Measurements from ENCODE around the gene TP53I13. TPM values are rescaled to one million over a fixed set of nuclear protein-coding genes. Genes with fewer than 3 reads are reported as not detected.

The TP53I13 gene
- total and polyA plus RNA-seq, 2 of the 13 experiments (the other 11 are each of a cell fraction or from before 2014, with no cell fraction given) = 16.9 to 25.7 TPM

- TF ChIP-seq, protein P1, sequence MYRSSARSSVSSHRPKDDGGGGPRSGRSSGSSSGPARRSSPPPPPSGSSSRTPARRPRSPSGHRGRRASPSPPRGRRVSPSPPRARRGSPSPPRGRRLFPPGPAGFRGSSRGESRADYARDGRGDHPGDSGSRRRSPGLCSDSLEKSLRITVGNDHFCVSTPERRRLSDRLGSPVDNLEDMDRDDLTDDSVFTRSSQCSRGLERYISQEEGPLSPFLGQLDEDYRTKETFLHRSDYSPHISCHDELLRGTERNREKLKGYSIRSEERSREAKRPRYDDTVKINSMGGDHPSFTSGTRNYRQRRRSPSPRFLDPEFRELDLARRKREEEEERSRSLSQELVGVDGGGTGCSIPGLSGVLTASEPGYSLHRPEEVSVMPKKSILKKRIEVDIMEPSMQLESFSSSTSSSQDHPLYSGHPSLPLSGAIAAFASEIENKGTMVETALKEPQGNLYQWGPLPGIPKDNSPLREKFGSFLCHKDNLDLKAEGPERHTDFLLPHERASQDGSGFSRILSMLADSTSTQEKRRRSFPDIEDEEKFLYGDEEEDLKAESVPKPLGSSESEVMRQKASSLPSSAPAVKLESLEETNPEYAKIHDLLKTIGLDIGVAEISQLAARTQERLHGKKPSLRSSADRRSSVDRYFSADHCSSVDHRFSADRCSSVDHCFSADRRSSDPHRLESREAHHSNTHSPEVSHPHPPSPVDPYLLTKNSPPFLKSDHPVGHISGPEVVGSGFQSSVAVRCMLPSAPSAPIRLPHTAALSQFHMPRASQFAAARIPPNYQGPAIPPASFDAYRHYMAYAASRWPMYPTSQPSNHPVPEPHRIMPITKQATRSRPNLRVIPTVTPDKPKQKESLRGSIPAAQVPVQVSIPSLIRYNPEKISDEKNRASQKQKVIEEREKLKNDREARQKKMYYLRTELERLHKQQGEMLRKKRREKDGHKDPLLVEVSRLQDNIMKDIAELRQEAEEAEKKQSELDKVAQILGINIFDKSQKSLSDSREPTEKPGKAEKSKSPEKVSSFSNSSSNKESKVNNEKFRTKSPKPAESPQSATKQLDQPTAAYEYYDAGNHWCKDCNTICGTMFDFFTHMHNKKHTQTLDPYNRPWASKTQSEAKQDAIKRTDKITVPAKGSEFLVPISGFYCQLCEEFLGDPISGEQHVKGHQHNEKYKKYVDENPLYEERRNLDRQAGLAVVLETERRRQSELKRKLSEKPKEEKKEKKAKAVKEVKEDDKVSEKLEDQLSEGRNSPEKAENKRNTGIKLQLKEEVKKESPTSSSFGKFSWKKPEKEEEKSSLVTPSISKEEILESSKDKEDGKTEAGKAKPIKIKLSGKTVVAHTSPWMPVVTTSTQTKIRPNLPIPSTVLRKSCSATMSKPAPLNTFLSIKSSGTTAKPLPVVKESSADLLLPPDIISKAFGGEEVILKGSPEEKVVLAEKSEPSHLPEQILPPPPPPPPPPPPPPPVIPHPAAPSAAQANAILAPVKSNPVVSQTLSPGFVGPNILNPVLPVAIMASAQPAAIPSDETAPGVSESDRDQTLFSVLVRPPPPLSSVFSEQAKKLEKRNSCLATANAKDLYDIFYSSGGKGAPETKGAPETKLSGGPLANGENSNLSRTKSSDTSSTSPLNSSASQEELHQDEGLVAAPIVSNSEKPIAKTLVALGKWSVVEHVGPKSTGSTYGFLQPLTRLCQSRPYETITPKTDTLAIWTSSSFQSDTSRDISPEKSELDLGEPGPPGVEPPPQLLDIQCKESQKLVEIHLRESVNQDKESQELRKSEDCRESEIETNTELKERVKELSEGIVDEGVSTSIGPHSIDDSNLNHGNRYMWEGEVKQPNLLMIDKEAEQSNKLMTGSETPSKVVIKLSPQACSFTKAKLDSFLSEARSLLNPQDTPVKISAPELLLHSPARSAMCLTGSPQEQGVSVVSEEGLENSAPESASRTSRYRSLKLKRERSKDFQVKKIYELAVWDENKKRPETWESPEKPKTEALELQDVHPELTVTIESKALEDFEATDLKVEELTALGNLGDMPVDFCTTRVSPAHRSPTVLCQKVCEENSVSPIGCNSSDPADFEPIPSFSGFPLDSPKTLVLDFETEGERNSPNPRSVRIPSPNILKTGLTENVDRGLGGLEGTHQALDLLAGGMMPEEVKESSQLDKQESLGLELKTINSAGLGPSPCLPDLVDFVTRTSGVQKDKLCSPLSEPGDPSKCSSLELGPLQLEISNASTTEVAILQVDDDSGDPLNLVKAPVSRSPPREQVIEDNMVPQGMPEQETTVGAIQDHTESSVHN (CRISPR knock-in tag; IDR thresholded peaks at IDR 0.05) = no peak
- TF ChIP-seq ZNF232 (CRISPR knock-in tag; IDR thresholded peaks at IDR 0.05; ENCODE audit: borderline replicate concordance) (no peak), ZNF407 (CRISPR knock-in tag; IDR thresholded peaks at IDR 0.05; ENCODE audit: not compliant biosample characterization) (no peak), NCOA2 (CRISPR knock-in tag; IDR thresholded peaks at IDR 0.05) (no peak), HMGXB3 (CRISPR knock-in tag; IDR thresholded peaks at IDR 0.05; ENCODE audit: borderline replicate concordance) (no peak), ZNF225 (CRISPR knock-in tag; IDR thresholded peaks at IDR 0.05) (no peak)
Observed at GRCh38 chr17:29579866-29580771, 11.6 kb downstream of the TP53I13 start (continued).

Measured in HepG2 (cell line).